ENCODE measurements around the gene ADCY6. TPM values are rescaled to one million over a fixed set of nuclear protein-coding genes. Genes with fewer than 3 reads are reported as not detected.

The ADCY6 gene
- total RNA-seq, 1 donor from 2014 or later = 42.7 TPM

- DNase-seq = no peak
- Histone ChIP-seq H3K27me3 (ENCODE audit: low read depth) (no peaks in the 10 kb centered on the region), H3K9me3 (no peaks in the 10 kb centered on the region), H3K36me3 (peaks cover 32% of the 10 kb centered on the region), H3K4me3 (no peak overlapping the region), H3K4me1 (peaks cover 7% of the 10 kb centered on the region), H3K27ac (no peak overlapping the region)
- TF ChIP-seq, protein P1, sequence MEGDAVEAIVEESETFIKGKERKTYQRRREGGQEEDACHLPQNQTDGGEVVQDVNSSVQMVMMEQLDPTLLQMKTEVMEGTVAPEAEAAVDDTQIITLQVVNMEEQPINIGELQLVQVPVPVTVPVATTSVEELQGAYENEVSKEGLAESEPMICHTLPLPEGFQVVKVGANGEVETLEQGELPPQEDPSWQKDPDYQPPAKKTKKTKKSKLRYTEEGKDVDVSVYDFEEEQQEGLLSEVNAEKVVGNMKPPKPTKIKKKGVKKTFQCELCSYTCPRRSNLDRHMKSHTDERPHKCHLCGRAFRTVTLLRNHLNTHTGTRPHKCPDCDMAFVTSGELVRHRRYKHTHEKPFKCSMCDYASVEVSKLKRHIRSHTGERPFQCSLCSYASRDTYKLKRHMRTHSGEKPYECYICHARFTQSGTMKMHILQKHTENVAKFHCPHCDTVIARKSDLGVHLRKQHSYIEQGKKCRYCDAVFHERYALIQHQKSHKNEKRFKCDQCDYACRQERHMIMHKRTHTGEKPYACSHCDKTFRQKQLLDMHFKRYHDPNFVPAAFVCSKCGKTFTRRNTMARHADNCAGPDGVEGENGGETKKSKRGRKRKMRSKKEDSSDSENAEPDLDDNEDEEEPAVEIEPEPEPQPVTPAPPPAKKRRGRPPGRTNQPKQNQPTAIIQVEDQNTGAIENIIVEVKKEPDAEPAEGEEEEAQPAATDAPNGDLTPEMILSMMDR (IDR thresholded peaks at IDR 0.05) = no peak
- ATAC-seq = no peak
- intact Hi-C loops (cut with DNase I) = no loop called here
Observed at GRCh38 chr12:48764521-48764920, 24.4 kb downstream of the ADCY6 start.

DNA sequence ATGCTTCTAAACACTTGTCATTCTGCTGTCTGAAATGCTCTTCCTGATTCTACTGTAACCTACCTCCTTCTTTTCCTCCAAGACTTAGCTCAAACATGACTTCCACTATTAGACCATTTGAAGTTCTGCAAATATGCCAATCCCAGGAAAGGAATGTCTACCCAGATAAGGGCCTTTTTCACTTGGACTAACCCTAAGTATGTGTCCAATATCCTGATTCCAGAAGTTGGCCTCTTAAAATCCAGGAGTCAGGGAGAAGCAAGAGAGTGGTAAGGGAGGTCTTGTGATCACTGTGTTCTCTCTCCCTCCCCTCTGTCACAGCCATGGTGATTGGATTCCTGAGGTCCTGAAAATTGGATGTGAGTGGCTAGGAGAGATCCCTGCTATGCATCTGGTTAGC lies 30.2 kb downstream of the ADCY6 start:
- no peaks in the 10 kb centered on the region for H3K27me3 ChIP-seq (ENCODE audit: low read depth)
- no peaks in the 10 kb centered on the region for H3K36me3 ChIP-seq
- no peaks in the 10 kb centered on the region for H3K9me3 ChIP-seq
- DNase-seq (no peak), ATAC-seq (peak; percentile 60 to 72)
- no peak overlapping the region for H3K4me3 ChIP-seq
- no peak overlapping the region for H3K27ac ChIP-seq
- H3K4me1 ChIP-seq = peaks cover 6% of the 10 kb centered on the region
- intact Hi-C loops (cut with DNase I) = no loop called here
- TF ChIP-seq, protein P1 (IDR thresholded peaks at IDR 0.05) = no peak

DNA sequence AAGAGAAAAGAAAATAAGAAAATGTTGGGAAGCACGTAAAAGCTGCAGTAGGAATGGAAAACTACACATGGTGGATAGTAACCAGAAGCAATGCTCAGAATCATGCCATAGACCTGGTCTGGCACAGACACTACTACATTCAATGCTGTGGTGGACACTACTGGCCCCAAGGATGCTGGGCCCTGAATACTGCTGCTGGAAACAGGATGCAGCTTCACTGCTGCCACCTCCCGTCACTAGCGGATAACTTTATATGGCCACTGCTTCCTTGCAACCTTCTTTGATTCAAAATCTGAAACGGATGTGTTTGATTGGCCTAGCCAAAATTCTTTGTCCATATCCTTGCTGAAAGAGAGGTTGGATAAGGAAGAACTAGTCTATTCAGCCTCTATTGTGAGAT lies 30.7 kb downstream of the ADCY6 start:
- DNase-seq = no peak
- H3K27ac ChIP-seq = no peak overlapping the region
- H3K4me1 ChIP-seq = peaks cover 6% of the 10 kb centered on the region
- H3K36me3 ChIP-seq = no peaks in the 10 kb centered on the region
- intact Hi-C loops (cut with DNase I) = no loop called here
- ATAC-seq = no peak
- H3K27me3 ChIP-seq (ENCODE audit: low read depth) = no peaks in the 10 kb centered on the region
- H3K9me3 ChIP-seq = no peaks in the 10 kb centered on the region
- TF ChIP-seq, protein P1 (IDR thresholded peaks at IDR 0.05) = no peak
- no peak overlapping the region for H3K4me3 ChIP-seq

GRCh38 chr12:48750769-48751356 lies 38.0 kb downstream of the ADCY6 start:
- peak; percentile 54 to 77 for ATAC-seq
- Histone ChIP-seq H3K9me3 (no peaks in the 10 kb centered on the region), H3K36me3 (no peaks in the 10 kb centered on the region), H3K27ac (peak overlapping the region; percentile 4), H3K4me1 (no peaks in the 10 kb centered on the region), H3K4me3 (no peak overlapping the region), H3K27me3 (ENCODE audit: low read depth) (no peaks in the 10 kb centered on the region)
- no peak for DNase-seq
- intact Hi-C loops (cut with DNase I) = loop anchor here (5.0 kb wide), 1 partner anchor 46 kb away; no protein-coding TSS in a partner anchor
- TF ChIP-seq, protein P1 (IDR thresholded peaks at IDR 0.05) = no peak

DNA sequence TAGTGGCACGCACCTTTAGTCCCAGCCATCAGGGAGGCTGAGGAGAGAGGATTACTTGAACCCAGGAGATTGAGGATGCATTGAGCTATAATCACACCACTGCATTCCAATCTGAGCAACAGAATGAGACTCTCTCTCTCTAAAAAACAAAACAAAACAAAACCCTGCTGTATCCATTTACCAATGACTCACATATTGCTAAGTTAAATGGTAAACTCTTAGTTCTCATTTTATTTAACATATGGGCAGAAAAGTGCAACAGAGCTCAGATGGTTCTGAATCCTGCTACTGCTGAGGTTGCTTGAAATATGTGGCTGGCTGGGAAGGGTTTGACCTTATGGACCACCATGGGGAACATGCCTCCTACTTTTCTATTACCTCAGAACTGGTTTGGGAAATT lies 38.7 kb downstream of the ADCY6 start:
- no peak for ATAC-seq
- TF ChIP-seq, protein P1 (IDR thresholded peaks at IDR 0.05) = no peak
- Histone ChIP-seq H3K36me3 (no peaks in the 10 kb centered on the region), H3K4me3 (no peak overlapping the region), H3K27ac (no peak overlapping the region), H3K4me1 (no peaks in the 10 kb centered on the region), H3K27me3 (ENCODE audit: low read depth) (no peaks in the 10 kb centered on the region), H3K9me3 (no peaks in the 10 kb centered on the region)
- intact Hi-C loops (cut with DNase I) = loop anchor here (5.0 kb wide), 1 partner anchor 47 kb away; no protein-coding TSS in a partner anchor
- no peak for DNase-seq
